ENCODE data around the gene N4BP3.
A peak's percentile ranks its signal among the peaks of the same experiment; 100 is the strongest.

N4BP3 gene

DNA sequence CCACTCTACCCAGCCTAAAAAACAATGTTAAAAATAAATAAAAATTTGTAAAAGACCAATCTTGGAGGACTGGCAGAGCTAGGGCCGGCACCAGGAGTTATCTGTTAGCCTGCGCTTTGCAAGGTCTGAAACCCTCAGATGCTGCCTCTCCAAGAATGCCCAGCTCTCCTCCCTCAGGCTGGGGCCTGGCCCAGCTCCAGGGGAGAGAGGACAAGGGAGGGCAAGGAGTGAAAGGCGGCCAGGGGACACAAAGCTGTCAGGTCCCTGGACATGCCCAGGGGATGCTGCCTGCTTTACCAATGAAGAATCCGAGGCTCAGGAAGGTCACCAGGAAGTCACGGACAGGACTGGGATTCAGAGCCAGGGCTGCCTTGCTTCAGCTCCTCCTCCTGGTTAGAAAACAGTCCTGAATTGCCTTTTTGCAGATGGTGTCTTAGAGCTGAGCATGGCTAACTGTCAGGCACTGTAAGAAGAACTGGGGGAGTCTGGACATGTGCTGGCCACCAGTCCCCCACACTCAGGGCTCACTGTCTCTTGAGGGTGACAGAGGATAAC, 5.5 kb upstream of the N4BP3 start:
- DNase-seq (ENCODE audit: extremely low read depth, low read depth) = no peak
- H3K4me3 ChIP-seq (replicated peaks; ENCODE audit: low read depth, low read length) = no peak overlapping the region
- TF ChIP-seq, protein P1, sequence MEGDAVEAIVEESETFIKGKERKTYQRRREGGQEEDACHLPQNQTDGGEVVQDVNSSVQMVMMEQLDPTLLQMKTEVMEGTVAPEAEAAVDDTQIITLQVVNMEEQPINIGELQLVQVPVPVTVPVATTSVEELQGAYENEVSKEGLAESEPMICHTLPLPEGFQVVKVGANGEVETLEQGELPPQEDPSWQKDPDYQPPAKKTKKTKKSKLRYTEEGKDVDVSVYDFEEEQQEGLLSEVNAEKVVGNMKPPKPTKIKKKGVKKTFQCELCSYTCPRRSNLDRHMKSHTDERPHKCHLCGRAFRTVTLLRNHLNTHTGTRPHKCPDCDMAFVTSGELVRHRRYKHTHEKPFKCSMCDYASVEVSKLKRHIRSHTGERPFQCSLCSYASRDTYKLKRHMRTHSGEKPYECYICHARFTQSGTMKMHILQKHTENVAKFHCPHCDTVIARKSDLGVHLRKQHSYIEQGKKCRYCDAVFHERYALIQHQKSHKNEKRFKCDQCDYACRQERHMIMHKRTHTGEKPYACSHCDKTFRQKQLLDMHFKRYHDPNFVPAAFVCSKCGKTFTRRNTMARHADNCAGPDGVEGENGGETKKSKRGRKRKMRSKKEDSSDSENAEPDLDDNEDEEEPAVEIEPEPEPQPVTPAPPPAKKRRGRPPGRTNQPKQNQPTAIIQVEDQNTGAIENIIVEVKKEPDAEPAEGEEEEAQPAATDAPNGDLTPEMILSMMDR (IDR thresholded peaks at IDR 0.05; ENCODE audit: low read depth, low read length, missing control alignments) = no peak

DNA sequence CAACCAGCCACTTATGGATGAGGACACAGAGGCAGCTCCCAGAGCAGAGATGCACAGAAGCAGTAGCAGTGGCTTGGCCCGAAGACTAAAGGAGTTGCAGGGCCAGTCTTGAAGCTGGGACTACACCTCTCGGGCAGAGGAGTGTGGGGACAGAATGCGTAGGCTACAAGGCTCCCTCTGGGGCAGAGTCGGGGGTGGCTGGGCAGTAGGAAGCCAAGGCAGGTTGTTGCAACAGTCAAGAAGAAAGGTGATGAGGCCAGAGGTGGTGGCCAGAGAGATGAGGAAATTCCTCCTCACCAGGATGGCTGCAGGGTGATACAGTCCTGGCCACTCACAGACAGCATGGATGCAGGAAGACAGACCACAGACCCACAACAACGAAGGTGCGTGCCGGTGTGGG, 4.9 kb upstream of the N4BP3 start:
- DNase-seq (ENCODE audit: extremely low read depth, low read depth) = no peak
- TF ChIP-seq, protein P1 (IDR thresholded peaks at IDR 0.05; ENCODE audit: low read depth, low read length, missing control alignments) = no peak
- no peak overlapping the region for H3K4me3 ChIP-seq (replicated peaks; ENCODE audit: low read depth, low read length)

DNA sequence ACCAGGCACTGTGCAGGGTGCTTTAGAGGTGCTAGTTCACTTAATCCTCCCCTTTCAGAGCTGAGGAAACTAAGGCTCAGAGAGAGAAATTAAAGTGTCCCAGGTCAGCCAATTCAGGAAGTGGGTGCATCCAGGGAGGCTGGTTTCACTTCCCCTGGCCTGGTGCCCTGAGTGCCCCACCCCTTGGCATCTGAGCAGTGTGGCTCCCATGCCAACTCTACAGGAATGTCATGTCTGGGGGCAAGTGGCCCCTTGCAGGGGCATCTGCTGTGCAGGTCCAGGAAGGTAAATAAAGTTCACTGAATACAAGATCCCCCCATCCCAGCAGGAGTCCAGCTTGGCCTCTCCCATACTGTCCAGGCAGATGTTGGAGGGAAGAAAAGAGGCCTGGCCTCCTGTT, 4.4 kb upstream of the N4BP3 start:
- H3K4me3 ChIP-seq (replicated peaks; ENCODE audit: low read depth, low read length) = no peak overlapping the region
- DNase-seq (ENCODE audit: extremely low read depth, low read depth) = no peak
- TF ChIP-seq, protein P1 (IDR thresholded peaks at IDR 0.05; ENCODE audit: low read depth, low read length, missing control alignments) = no peak

DNA sequence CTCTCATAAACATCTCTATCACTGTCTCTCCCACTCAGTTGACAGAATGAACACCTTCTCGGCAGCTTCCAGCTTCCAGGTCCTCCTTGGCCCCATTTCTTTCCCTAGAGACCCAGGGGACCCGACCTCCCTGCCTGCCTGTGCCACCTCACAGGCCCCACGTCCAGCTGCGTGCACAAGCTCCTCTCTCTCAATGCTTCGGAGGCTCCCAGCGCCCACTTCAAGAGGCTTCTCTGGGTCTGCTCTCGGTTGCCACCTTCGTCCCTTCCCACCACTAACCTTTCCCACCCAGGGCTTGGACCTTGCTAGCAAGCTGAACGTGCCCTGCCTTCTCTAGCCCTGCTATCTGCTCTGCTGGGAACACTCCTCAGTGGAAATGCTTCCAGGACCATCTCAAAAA, 2.8 kb upstream of the N4BP3 start:
- no peak for DNase-seq (ENCODE audit: extremely low read depth, low read depth)
- TF ChIP-seq, protein P1 (IDR thresholded peaks at IDR 0.05; ENCODE audit: low read depth, low read length, missing control alignments) = no peak
- no peak overlapping the region for H3K4me3 ChIP-seq (replicated peaks; ENCODE audit: low read depth, low read length)

DNA sequence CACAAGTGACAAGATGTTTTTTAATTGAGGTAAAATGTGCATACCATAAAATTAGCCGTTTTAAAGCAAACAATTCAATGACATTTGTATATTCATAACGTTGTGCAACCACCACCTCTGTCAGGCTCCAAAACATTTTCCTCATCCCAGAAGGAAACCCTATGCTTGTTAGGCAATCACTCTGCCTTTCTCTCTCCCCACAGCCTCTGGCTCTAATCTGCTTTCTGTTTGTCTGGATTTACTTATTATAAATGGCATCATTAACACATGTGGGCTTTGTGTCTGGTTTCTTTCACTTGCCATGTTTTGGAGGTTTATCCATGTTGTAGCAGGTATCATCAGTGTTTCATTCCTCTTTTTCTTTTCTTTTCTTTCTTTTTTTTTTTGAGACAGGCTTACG, 1.4 kb upstream of the N4BP3 start:
- no peak for DNase-seq (ENCODE audit: extremely low read depth, low read depth)
- no peak overlapping the region for H3K4me3 ChIP-seq (replicated peaks; ENCODE audit: low read depth, low read length)

DNA sequence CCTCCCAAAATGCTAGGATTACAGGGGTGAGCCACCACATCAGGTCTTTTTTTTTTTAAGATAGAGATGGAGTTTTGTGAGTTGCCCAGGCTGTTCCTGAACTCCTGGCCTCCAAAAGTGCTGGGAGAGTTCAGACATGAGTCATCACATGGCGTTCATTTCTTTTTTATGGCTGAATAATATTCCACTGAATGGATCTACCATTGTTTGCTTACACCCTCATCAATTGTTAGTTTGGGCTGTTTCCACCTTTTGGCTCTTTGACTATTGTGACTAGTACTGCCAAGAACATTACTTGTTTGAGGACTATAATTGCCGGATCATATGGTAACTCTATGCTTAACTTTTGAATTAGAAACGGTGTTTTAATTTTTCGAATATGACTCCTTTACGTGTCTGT, 787 bp upstream of the N4BP3 start:
- H3K4me3 ChIP-seq (replicated peaks; ENCODE audit: low read depth, low read length) = no peak overlapping the region
- no peak for DNase-seq (ENCODE audit: extremely low read depth, low read depth)
- TF ChIP-seq, protein P1 (IDR thresholded peaks at IDR 0.05; ENCODE audit: low read depth, low read length, missing control alignments) = no peak

More for the DNA sequence above, 1.4 kb upstream of the N4BP3 start:
- TF ChIP-seq, protein P1 (IDR thresholded peaks at IDR 0.05; ENCODE audit: low read depth, low read length, missing control alignments) = no peak

DNA sequence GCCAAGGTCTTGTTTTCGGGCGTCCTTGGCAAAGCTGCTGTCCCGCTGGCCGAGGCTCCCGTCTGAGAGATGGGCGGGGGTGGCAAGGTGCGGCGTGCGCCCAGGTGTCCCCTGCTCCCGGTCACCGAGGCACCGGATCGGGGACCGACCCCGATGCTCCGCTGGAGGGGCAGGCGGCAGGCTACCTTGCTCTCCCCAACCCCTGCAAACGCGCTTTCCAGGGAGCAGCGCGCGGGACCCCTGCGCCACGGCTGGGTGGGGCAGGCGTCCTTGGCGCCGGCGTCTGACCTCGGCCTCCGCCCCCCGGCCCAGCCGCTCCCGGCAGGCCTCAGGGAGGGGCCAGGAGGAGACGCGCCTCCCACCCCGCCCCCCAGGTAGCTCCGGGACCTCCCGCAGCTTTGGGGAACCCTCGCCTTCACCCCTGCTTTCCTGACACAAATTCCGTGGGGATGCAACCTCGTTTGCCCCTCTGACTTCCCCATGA, 551 bp downstream of the N4BP3 start:
- TF ChIP-seq, protein P1 (IDR thresholded peaks at IDR 0.05; ENCODE audit: low read depth, low read length, missing control alignments) = no peak
- DNase-seq (ENCODE audit: extremely low read depth, low read depth) = no peak

More for the DNA sequence above, 551 bp downstream of the N4BP3 start:
- H3K4me3 ChIP-seq (replicated peaks; ENCODE audit: low read depth, low read length) = peak overlapping the region; percentile 46

Measured in HFF-Myc (cell line).